Muscle layer of colon (tissue), 2 donors: ENCODE results near the gene MBD4.
"Not testable (repeated sequence)": the region's sequence is repeated elsewhere in the genome, so short reads cannot be mapped to it uniquely, and the experiment has no call there.

Source experiments
- H3K27ac ChIP-seq: one replicate; pipeline ENCODE4 v1.7.0; 2013; ENCODE audit warnings: low read depth, mild to moderate bottlenecking, low read length, moderate library complexity
- H3K27me3 ChIP-seq, 2 donors: one replicate each; pipeline ENCODE4 v1.7.0; 2013; ENCODE audit warnings: low read length in 2 of 2, mild to moderate bottlenecking in 2 of 2; ENCODE audit not compliant: insufficient read depth in 2 of 2, control insufficient read depth in 1 of 2
- H3K36me3 ChIP-seq: one replicate; pipeline ENCODE4 v1.7.0; 2013; ENCODE audit warnings: mild to moderate bottlenecking, low read length; ENCODE audit not compliant: insufficient read depth
- H3K4me1 ChIP-seq: one replicate; pipeline ENCODE4 v1.7.0; 2013; ENCODE audit warnings: mild to moderate bottlenecking, low read length; ENCODE audit not compliant: insufficient read depth
- H3K4me3 ChIP-seq, 2 donors: one replicate each; pipeline ENCODE4 v1.7.0; 2013; ENCODE audit warnings: low read length in 2 of 2, low read depth in 1 of 2, mild to moderate bottlenecking in 1 of 2, moderate library complexity in 1 of 2
- H3K9ac ChIP-seq: one replicate; pipeline ENCODE4 v1.7.0; 2013; ENCODE audit warnings: low read length
- H3K9me3 ChIP-seq: one replicate; pipeline ENCODE4 v1.7.0; 2013; ENCODE audit warnings: mild to moderate bottlenecking, low read length
- donor health status: abdominal sarcoma.
- donor health status: Adenocarcinoma of cecum.

Gene MBD4

DNA sequence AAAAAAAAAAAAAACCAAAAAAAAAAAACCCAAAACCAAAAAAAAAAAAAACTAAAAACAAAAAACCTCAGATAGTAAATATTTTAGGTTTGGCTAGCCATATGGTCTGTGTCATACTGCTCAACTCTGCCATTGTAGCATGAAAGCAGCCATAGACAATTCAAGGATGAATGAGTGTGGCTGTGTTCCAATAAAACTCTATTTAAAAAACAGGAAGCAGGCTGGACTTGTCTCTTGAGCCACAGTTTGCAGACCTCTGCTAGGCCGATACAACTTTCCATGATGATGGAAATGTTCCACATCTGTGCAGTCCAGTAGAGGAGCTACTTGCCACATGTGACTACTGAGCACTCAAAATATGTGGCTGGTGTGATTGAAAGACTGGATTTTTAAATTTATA lies 22.4 kb downstream of the MBD4 start:
- Histone ChIP-seq H3K36me3 (no peaks in the 10 kb centered on the region), H3K4me3 (no peak overlapping the region), H3K9ac (no peak overlapping the region), H3K9me3 (no peaks in the 10 kb centered on the region), H3K4me1 (no peaks in the 10 kb centered on the region), H3K27me3 (no peaks in the 10 kb centered on the region), H3K27ac (no peak overlapping the region)

DNA sequence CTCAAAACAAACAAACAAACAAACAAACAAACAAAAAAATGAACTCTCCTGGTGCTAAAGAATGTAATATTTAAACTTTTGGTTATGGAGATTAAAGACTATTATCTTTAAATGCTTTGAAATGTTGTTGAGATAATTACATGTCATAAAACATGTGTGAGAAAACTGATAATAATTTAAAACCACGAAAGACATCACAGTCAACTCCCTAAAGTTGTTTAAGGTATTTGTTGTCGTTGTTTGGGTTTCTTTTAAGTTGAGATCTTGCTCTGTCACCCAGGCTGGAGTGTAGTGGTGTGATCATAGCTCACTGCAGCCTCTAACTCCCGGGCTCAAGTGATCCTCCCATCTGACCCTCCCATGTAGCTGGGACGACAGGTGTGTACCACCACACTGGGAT lies 23.3 kb downstream of the MBD4 start:
- H3K9me3 ChIP-seq: no peaks in the 10 kb centered on the region
- H3K4me1 ChIP-seq: no peaks in the 10 kb centered on the region
- no peak overlapping the region for H3K4me3 ChIP-seq
- H3K9ac ChIP-seq: no peak overlapping the region
- no peak overlapping the region for H3K27ac ChIP-seq
- H3K27me3 ChIP-seq: no peaks in the 10 kb centered on the region
- H3K36me3 ChIP-seq: no peaks in the 10 kb centered on the region

GRCh38 chr3:129415830-129416229 lies 23.9 kb downstream of the MBD4 start:
- no peaks in the 10 kb centered on the region for H3K9me3 ChIP-seq
- H3K27ac ChIP-seq: no peak overlapping the region
- no peaks in the 10 kb centered on the region for H3K27me3 ChIP-seq
- no peaks in the 10 kb centered on the region for H3K36me3 ChIP-seq
- no peak overlapping the region for H3K4me3 ChIP-seq
- no peak overlapping the region for H3K9ac ChIP-seq
- H3K4me1 ChIP-seq: no peaks in the 10 kb centered on the region

DNA sequence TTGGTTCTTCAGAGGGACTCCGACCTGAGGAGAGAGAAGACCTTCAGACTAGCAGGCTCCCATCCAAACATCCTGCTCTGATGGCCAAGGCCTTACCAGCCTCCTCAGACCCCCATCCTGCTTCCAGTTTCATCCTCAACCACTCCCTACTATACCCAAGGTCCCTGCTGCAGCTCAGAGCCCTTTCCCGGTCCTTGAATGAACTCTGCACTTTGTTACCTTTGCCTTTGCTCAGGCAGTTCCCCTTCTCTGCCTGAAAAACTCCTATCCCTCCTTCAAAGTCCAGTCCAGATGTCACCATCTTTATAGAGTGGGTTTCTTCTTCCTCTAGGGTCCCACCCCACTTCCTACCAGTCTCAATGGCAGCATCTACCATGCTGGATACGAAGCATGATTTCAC lies 24.4 kb downstream of the MBD4 start:
- H3K27ac ChIP-seq: no peak overlapping the region
- H3K27me3 ChIP-seq: no peaks in the 10 kb centered on the region
- no peaks in the 10 kb centered on the region for H3K4me1 ChIP-seq
- no peaks in the 10 kb centered on the region for H3K9me3 ChIP-seq
- no peak overlapping the region for H3K4me3 ChIP-seq
- no peak overlapping the region for H3K9ac ChIP-seq
- H3K36me3 ChIP-seq: no peaks in the 10 kb centered on the region

DNA sequence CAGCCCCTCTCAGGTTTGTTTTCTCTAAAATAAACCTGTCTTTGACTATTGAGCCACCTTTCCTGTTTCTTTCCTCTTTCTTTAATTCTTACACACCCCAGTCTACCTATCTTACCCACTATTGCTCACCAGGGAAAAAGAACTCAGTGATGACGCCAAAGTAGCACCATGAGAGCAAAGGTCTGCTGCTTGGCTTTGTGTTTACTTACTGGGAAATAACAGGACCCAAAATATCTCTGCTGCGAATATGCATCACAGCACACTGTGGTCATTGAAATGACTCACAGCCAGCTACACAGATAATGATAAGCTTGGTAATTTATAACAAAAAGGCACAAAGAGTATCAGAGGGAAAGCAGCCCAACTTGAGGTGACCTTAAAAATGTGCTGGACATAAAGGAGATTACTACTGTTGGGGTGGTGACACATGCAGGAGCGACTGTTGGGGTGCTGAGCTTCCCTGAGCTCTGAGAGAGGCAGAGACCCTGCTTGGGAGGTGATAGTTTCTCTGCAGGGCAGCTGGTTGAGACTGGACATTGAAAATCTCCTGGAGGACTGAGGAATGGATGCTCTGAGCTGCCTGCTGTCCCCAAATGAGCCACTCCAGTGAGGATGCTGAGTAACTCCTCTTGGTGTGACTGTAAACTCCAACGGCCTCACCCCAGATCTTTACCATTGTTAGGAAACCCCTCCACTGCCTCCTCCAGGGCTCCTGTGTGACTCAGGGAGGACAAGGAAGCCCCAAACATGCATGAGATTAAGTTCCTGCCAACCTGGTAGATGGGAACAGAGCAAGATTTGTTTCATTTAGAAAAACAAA lies 25.9 kb downstream of the MBD4 start:
- H3K9ac ChIP-seq: no peak overlapping the region
- no peaks in the 10 kb centered on the region for H3K9me3 ChIP-seq
- H3K4me1 ChIP-seq: no peaks in the 10 kb centered on the region
- no peak overlapping the region for H3K27ac ChIP-seq
- no peaks in the 10 kb centered on the region for H3K36me3 ChIP-seq
- no peaks in the 10 kb centered on the region for H3K27me3 ChIP-seq
- H3K4me3 ChIP-seq: no peak overlapping the region

DNA sequence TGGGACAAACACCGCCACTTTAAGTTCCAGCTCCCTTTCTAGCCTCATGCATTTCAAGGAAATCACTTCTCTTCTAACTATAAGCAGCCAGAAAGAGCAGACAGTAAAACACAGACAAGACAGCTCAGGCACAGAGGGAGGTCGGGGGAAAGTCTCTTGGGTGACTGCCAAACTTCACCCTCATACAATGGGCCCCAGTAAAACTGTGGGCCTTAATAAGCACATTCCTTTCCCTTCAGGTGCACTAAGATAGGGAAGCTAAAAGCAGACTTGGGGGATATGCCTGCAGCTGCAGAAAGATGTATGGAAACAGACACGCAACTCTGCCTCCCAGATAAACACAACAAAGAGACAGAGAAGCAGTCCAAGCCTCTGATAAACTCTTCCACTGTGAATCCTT lies 26.5 kb downstream of the MBD4 start:
- H3K27ac ChIP-seq, H3K9ac ChIP-seq, H3K27me3 ChIP-seq: not testable (repeated sequence)

DNA sequence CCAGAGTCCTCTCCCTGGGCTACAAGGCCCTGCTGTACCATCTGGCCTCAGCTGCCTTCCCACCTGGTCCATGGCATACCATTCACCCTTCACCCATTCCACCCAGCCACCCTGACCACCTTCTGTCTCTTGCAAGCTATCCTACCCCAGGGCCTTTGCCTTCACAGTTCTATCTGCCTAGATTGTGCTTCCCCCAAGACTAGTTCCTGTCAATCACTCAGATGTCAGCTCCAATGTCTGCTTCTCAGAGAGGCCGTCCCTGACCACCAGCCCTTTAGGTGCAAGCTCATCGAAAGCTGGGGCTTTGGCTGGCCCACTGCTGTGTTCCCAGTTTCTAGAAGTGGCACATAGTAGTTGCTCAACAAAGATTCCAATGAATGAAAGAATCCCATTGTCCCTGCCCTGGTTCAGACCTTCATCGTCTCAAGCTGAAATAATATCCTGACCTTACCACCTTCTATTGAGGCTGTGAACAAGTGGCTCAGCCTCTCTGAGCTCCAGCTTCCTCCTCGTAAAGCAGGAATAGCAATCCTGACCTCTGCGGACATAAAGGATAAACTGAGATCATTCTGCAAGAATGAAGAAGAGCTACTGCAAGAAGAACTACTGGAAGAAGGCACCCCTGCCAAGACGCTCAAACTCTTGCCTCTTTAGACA lies 27.1 kb downstream of the MBD4 start:
- Histone ChIP-seq H3K27ac (no peak overlapping the region), H3K27me3 (no peaks in the 10 kb centered on the region), H3K9ac (no peak overlapping the region), H3K9me3 (no peaks in the 10 kb centered on the region), H3K36me3 (no peaks in the 10 kb centered on the region), H3K4me1 (no peaks in the 10 kb centered on the region), H3K4me3 (no peak overlapping the region)

More for the DNA sequence above, 26.5 kb downstream of the MBD4 start:
- not testable (repeated sequence) for H3K9me3 ChIP-seq, H3K36me3 ChIP-seq, H3K4me3 ChIP-seq, H3K4me1 ChIP-seq

GRCh38 chr3:129410971-129411370 lies 28.8 kb downstream of the MBD4 start:
- no peak overlapping the region for H3K4me3 ChIP-seq
- H3K9ac ChIP-seq: no peak overlapping the region
- H3K9me3 ChIP-seq: no peaks in the 10 kb centered on the region
- no peaks in the 10 kb centered on the region for H3K36me3 ChIP-seq
- H3K27me3 ChIP-seq: no peaks in the 10 kb centered on the region
- H3K4me1 ChIP-seq: no peaks in the 10 kb centered on the region
- no peak overlapping the region for H3K27ac ChIP-seq

- H3K4me3 ChIP-seq: no peak overlapping the region
- H3K27ac ChIP-seq: no peak overlapping the region
- no peaks in the 10 kb centered on the region for H3K27me3 ChIP-seq
- no peaks in the 10 kb centered on the region for H3K4me1 ChIP-seq
- H3K9me3 ChIP-seq: no peaks in the 10 kb centered on the region
- H3K9ac ChIP-seq: no peak overlapping the region
- no peaks in the 10 kb centered on the region for H3K36me3 ChIP-seq
These were observed 30.2 kb downstream of the MBD4 start for GRCh38 chr3:129409541-129409940.

DNA sequence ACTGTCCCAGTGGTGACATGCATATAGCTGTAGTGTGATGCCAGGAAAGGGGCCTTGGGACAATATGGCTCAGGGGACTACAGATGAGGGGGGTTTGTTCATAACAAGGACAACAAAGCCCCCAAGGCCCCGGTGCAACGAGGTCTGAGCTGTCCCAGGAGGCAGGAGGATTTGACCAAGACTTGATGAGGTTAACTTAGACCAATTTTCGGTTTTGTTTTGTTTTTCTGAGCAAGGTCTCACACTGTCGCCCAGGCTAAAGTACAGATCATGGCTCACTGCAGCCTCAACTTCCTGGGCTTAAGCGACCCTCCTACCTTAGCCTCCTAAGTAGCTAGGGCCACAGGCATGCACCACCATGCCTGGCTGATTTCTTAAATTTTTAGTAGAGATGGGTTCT lies 35.1 kb downstream of the MBD4 start:
- no peak overlapping the region for H3K27ac ChIP-seq
- no peaks in the 10 kb centered on the region for H3K27me3 ChIP-seq
- H3K4me1 ChIP-seq: no peaks in the 10 kb centered on the region
- no peaks in the 10 kb centered on the region for H3K9me3 ChIP-seq
- H3K9ac ChIP-seq: no peak overlapping the region
- H3K4me3 ChIP-seq: no peak overlapping the region
- no peaks in the 10 kb centered on the region for H3K36me3 ChIP-seq

DNA sequence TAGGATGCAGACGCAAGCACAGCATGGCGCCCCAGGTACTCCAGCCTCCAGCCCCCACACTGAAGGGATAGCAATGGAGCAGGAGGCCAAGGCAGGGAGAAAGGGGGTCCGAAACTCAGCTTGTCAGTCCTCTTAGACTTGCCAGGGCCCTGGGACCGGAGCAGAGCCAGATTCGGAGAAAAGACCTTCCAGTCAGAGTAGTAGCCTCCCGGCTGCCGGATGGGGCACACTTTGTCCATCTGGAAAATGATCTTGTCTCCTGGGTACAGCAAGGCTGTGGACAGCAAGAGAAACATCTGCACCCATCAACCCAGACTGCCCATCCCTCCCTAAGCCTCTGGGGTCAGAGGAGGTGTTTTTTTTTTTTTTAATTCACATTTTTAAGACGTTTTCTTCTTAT lies 35.6 kb downstream of the MBD4 start:
- Histone ChIP-seq H3K9me3 (no peaks in the 10 kb centered on the region), H3K4me1 (no peaks in the 10 kb centered on the region), H3K9ac (no peak overlapping the region), H3K4me3 (no peak overlapping the region), H3K27ac (no peak overlapping the region), H3K36me3 (no peaks in the 10 kb centered on the region), H3K27me3 (no peaks in the 10 kb centered on the region)

DNA sequence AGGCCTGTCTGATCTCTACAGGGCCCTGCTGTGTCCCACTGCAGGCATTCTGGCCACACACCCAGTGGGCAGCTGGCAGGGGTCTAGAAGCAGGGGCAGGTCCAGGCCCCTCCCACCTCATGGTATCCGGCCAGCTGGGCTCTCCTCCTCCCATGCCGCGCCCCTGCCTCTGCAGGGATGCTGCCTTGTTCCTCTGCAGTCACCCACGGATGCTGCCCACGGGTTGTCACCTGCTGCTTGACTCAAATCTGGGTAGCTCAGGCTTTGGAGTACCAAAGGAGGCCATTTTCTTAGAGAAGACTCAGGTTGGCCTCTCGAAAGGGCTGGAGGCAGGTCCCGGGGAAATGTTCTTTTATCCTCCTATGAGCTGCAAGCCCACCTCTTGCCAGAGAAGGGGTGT lies 36.3 kb downstream of the MBD4 start:
- Histone ChIP-seq H3K4me1 (peaks cover 3% of the 10 kb centered on the region), H3K27me3 (no peaks in the 10 kb centered on the region), H3K9me3 (no peaks in the 10 kb centered on the region), H3K36me3 (no peaks in the 10 kb centered on the region), H3K27ac (no peak overlapping the region), H3K4me3 (no peak overlapping the region), H3K9ac (no peak overlapping the region)
